CD14-positive monocyte (primary cell): ENCODE results near the gene EMC10. TPM values are rescaled to one million over a fixed set of nuclear protein-coding genes. Genes with fewer than 3 reads are reported as not detected.

Source experiments
- DNase-seq, 3 donors: peaks; one replicate each; pipeline ENCODE4 v3.0.0-alpha.2; 2011 to 2022
- H2AFZ ChIP-seq: 2 replicates; pipeline ENCODE4 v1.6.0; 2012; ENCODE audit warnings: mild to moderate bottlenecking, low read depth, low read length, inconsistent platforms; ENCODE audit not compliant: insufficient read depth, poor library complexity, severe bottlenecking
- H3K27ac ChIP-seq, 2 donors: 1 replicate in 1 of 2; 2 replicates in 1 of 2; pipeline ENCODE4 v1.5.1; 2012 to 2013; ENCODE audit warnings: low read length in 2 of 2, control low read depth in 1 of 2, inconsistent platforms in 1 of 2, low read depth in 1 of 2, mild to moderate bottlenecking in 1 of 2
- H3K27me3 ChIP-seq, 2 donors: one replicate each; pipeline versions ENCODE4 v1.6.0 to v1.6.1; 2011 to 2013; ENCODE audit warnings: low read length in 2 of 2; ENCODE audit not compliant: control insufficient read depth in 2 of 2, insufficient read depth in 2 of 2
- H3K36me3 ChIP-seq, 2 donors: replicated peaks in 1 of 2; 1 replicate in 1 of 2; 2 replicates in 1 of 2; pipeline versions ENCODE4 v1.5.1 to v1.6.1; 2012 to 2013; ENCODE audit warnings: low read length in 2 of 2, control low read depth in 1 of 2, inconsistent platforms in 1 of 2, mild to moderate bottlenecking in 1 of 2; ENCODE audit not compliant: insufficient read depth in 2 of 2, control insufficient read depth in 1 of 2
- H3K4me1 ChIP-seq, 2 donors: 1 replicate in 1 of 2; 2 replicates in 1 of 2; pipeline versions ENCODE4 v1.5.1 to v1.6.1; 2012 to 2013; ENCODE audit warnings: low read length in 2 of 2, control low read depth in 1 of 2, inconsistent platforms in 1 of 2, mild to moderate bottlenecking in 1 of 2, moderate library complexity in 1 of 2; ENCODE audit not compliant: insufficient read depth in 2 of 2, control insufficient read depth in 1 of 2
- H3K4me2 ChIP-seq: replicated peaks from 2 replicates; pipeline ENCODE3; 2012; ENCODE audit warnings: low read length, moderate library complexity, mild to moderate bottlenecking; ENCODE audit not compliant: poor library complexity, severe bottlenecking; ENCODE audit errors: extremely low read depth
- H3K4me3 ChIP-seq, 3 experiments: fragments of 200-600 bp in 1 of 3; sonication (generic) in 1 of 3; replicated peaks in 1 of 3; 1 replicate in 2 of 3; 2 replicates in 1 of 3; pipeline ENCODE4 v1.5.1; 2011 to 2013; ENCODE audit warnings: low read length in 3 of 3, mild to moderate bottlenecking in 3 of 3, control low read depth in 2 of 3, low read depth in 2 of 3, inconsistent platforms in 1 of 3, moderate library complexity in 1 of 3
- H3K79me2 ChIP-seq: 2 replicates; pipeline ENCODE4 v1.6.0; 2012; ENCODE audit warnings: mild to moderate bottlenecking, control low read depth, inconsistent platforms, low read length, moderate library complexity; ENCODE audit not compliant: insufficient read depth
- H3K9ac ChIP-seq: 2 replicates; pipeline ENCODE4 v1.6.0; 2017; ENCODE audit warnings: low read length, mild to moderate bottlenecking; ENCODE audit not compliant: insufficient read depth, poor library complexity, severe bottlenecking
- H3K9me3 ChIP-seq, 2 donors: replicated peaks in 1 of 2; 1 replicate in 1 of 2; 2 replicates in 1 of 2; pipeline versions ENCODE4 v1.5.1 to v1.6.1; 2012 to 2013; ENCODE audit warnings: low read length in 2 of 2, control low read depth in 1 of 2; ENCODE audit not compliant: control insufficient read depth in 1 of 2, insufficient read depth in 1 of 2
- H4K20me1 ChIP-seq: 2 replicates; pipeline ENCODE4 v1.6.0; 2012; ENCODE audit warnings: mild to moderate bottlenecking, low read length, control low read depth, moderate library complexity; ENCODE audit not compliant: insufficient read depth
- H3K27ac Mint-ChIP-seq, 7 donors: one replicate each; pipeline ENCODE4 v1.8.0; 2020; ENCODE audit warnings: mild to moderate bottlenecking in 7 of 7, mixed read lengths in 7 of 7, moderate library complexity in 6 of 7, inconsistent platforms in 2 of 7
- H3K27me3 Mint-ChIP-seq, 3 donors: one replicate each; pipeline ENCODE4 v1.8.0; 2021 to 2022; ENCODE audit warnings: low read depth in 3 of 3, mild to moderate bottlenecking in 3 of 3, mixed read lengths in 3 of 3, moderate library complexity in 3 of 3, inconsistent platforms in 1 of 3
- H3K36me3 Mint-ChIP-seq, 2 donors: one replicate each; pipeline ENCODE4 v1.8.0; 2020; ENCODE audit warnings: mixed read lengths in 2 of 2, inconsistent platforms in 1 of 2, mild to moderate bottlenecking in 1 of 2
- H3K4me1 Mint-ChIP-seq: one replicate; pipeline ENCODE4 v1.8.0; 2020; ENCODE audit warnings: mild to moderate bottlenecking, mixed read lengths
- H3K4me3 Mint-ChIP-seq, 2 donors: one replicate each; pipeline ENCODE4 v1.8.0; 2020; ENCODE audit warnings: mild to moderate bottlenecking in 2 of 2, mixed read lengths in 2 of 2, moderate library complexity in 1 of 2
- H3K9me3 Mint-ChIP-seq, 7 donors: one replicate each; pipeline ENCODE4 v1.8.0; 2020 to 2022; ENCODE audit warnings: mixed read lengths in 7 of 7, mild to moderate bottlenecking in 6 of 7, moderate library complexity in 6 of 7, inconsistent platforms in 2 of 7
- CTCF ChIP-seq: fragments of 200-600 bp; IDR thresholded peaks from one replicate; pipeline ENCODE4 v1.8.0; 2022; ENCODE audit warnings: antibody characterized with exemption, mild to moderate bottlenecking
- WGBS: methylation state at CpG from one replicate; pipeline ENCODE4 v1.1.5; 2013; ENCODE audit warnings: missing lambda C conversion rate; ENCODE audit not compliant: insufficient coverage; 5-methylcytosine and 5-hydroxymethylcytosine counted together
- intact Hi-C, 2 donors: fragments of 100-400 bp; cut with micrococcal nuclease; formaldehyde crosslinking; loops; one replicate each; pipeline versions ENCODE4 v1.15.0 to v1.15.1; 2023
- polyA plus RNA-seq, 3 donors: library from polyadenylated mRNA; depleted of rRNA in 1 of 3; unstranded in 2 of 3; stranded (reverse) in 1 of 3; fragments of 300-500 nt in 2 of 3; fragments of >200 nt in 1 of 3; fragmentation: Illumina TruSeq in 2 of 3; gene quantifications; 1 replicate in 2 of 3; 2 replicates in 1 of 3; pipeline ENCODE4 v1.2.3, GENCODE V29; 2012 to 2021

The EMC10 gene
- polyA plus RNA-seq, 3 donors: 8.5 to 50.4 (median 9.3) TPM

GRCh38 chr19:50488389-50489194 lies 12.3 kb downstream of the EMC10 start:
- intact Hi-C loops: no loop called here
- Histone ChIP-seq H3K79me2 (no peaks in the 10 kb centered on the region), H3K4me1 (peaks cover 58 to 71% of the 10 kb centered on the region in 2 donors), H3K27ac (peak overlapping the region; percentile 42 to 63), H3K36me3 (peaks cover 0 to 1% of the 10 kb centered on the region in 2 donors), H3K27me3 (no peaks in the 10 kb centered on the region), H4K20me1 (no peaks in the 10 kb centered on the region), H3K4me3 (peak overlapping the region in 1 of 3 experiments; percentile 69), H2AFZ (peak overlapping the region; percentile 66), H3K4me2 (peak overlapping the region; percentile 71), H3K9me3 (peaks cover 5 to 15% of the 10 kb centered on the region in 2 donors), H3K9ac (peak overlapping the region; percentile 50)
- Mint-ChIP-seq H3K4me1 (peaks cover 69% of the 10 kb centered on the region), H3K9me3 (peaks cover 7 to 33% (median 19%) of the 10 kb centered on the region in 7 donors), H3K36me3 (peaks cover 0 to 10% of the 10 kb centered on the region in 2 donors), H3K27me3 (peaks cover 3 to 8% (median 7%) of the 10 kb centered on the region in 3 donors), H3K4me3 (peak overlapping the region; percentile 72 to 78), H3K27ac (peak overlapping the region; percentile 80 to 94 (median 85))
- 6% methylated on average over 10 of the region's 13 CpGs for whole genome bisulfite sequencing
- peak in 1 of 3 donors; percentile 17 for DNase-seq
- no peak for TF ChIP-seq CTCF

GRCh38 chr19:50489461-50490011 lies 13.2 kb downstream of the EMC10 start:
- peaks cover 0 to 10% of the 10 kb centered on the region in 2 donors for H3K36me3 Mint-ChIP-seq
- peaks cover 70% of the 10 kb centered on the region for H3K4me1 Mint-ChIP-seq
- H3K4me2 ChIP-seq: peak overlapping the region; percentile 71
- H3K9ac ChIP-seq: no peak overlapping the region
- intact Hi-C loops: no loop called here
- H3K27me3 ChIP-seq: no peaks in the 10 kb centered on the region
- WGBS: 75% methylated on average over 19 of the region's 24 CpGs
- H3K27me3 Mint-ChIP-seq: peaks cover 3 to 9% (median 7%) of the 10 kb centered on the region in 3 donors
- H3K27ac Mint-ChIP-seq: peak overlapping the region; percentile 50 to 92 (median 81)
- H3K4me3 Mint-ChIP-seq: peak overlapping the region; percentile 74 to 78
- H3K79me2 ChIP-seq: no peaks in the 10 kb centered on the region
- H4K20me1 ChIP-seq: no peaks in the 10 kb centered on the region
- peak overlapping the region; percentile 42 to 63 for H3K27ac ChIP-seq
- no peaks in the 10 kb centered on the region for H3K36me3 ChIP-seq
- H3K4me3 ChIP-seq: peak overlapping the region in 1 of 3 experiments; percentile 69
- peaks cover 7 to 33% (median 19%) of the 10 kb centered on the region in 7 donors for H3K9me3 Mint-ChIP-seq
- H3K9me3 ChIP-seq: peaks cover 5 to 15% of the 10 kb centered on the region in 2 donors
- TF ChIP-seq CTCF: no peak
- no peak overlapping the region for H2AFZ ChIP-seq
- no peak for DNase-seq
- H3K4me1 ChIP-seq: peaks cover 58 to 71% of the 10 kb centered on the region in 2 donors
